SIG-M5 (cell line): Measurements from ENCODE around the gene CNPY3.
A peak's percentile ranks its signal among the peaks of the same experiment; 100 is the strongest.
"Not testable (repeated sequence)": the region's sequence is repeated elsewhere in the genome, so short reads cannot be mapped to it uniquely, and the experiment has no call there.

Experiments
- DNase-seq: peaks from one replicate; lab custom pipeline; 2025; lab: John Stamatoyannopoulos, UW

The CNPY3 gene

DNA sequence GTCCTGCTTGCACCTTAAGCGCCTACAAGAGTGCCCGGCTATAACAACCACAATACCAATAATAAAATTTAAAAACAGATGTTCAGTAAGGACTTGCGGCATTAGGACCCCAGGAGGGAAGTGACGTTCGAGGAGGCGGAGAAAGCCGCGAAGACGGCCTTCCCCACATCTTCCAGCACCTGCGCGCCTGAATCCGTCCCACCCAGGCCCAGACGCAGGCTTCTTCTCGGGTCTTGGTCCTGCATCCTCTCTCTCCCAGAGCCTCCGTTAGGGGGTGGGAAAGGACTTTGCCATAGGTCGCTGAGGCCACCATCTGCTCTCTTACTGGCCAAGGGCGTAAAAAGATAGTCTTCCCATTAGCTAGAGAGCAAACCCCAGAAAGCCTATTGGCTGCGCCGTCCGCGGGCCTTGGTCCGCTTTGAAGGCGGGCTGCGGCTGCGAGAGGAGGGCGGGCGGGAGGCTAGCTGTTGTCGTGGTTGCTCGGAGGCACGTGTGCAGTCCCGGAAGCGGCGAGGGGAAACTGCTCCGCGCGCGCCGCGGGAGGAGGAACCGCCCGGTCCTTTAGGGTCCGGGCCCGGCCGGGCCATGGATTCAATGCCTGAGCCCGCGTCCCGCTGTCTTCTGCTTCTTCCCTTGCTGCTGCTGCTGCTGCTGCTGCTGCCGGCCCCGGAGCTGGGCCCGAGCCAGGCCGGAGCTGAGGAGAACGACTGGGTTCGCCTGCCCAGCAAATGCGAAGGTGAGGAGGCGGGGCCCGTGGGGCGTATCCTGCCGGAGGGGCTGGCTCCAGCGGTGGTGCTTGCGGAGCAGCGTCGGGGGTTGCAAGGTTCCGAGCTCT, at the start of gene CNPY3:
TSS of gene CNPY3 (plus strand) at position 495 of the 835 bp plus-strand sequence. CDS start at position 586, 91 bp downstream.
- DNase-seq: peak; percentile 92

DNA sequence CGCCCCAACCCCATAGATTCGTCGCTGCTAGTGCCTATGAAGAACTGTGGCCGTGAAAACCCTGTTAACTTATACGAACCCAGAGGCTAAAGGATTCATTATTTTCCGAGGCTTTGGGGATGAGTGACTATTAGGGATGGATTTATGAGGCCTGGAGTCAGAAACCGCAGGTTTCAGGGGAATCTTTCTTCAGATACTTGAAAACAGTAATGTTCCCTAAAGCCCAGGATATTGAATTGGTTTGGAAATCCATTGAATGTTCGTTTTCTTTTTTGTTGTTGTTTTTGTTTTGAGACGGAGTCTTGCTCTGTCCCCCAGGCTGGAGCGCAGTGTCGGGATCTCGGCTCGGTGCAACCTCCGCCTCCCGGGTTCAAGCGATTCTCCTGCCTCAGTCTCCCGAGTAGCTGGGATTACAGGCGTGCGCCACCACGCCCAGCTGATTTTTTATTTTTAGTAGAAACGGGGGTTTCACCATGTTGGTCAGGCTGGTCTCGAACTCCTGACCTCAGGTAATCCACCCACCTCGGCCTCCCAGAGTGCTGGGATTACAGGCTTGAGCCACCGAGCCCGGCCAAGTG, 49.0 kb upstream of the CNPY3 start:
- not testable (repeated sequence) for DNase-seq

DNA sequence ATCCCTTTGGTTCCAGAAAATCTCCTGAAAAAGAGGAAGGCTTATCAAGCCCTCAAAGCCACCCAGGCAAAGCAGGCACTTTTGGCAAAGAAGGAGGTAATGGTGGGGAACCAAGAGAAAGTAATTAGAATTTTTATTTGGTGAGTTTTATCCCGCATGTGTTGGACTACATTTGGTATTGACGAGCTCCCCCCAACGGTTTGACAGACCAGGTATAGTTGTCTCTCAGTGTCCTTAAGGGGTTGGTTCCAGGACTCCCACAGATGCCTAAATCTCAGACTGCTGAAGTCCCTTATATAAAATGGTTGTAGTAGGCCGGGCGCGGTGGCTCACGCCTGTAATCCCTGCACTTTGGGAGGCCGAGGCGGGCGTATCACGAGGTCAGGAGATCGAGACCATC, 48.4 kb upstream of the CNPY3 start:
- DNase-seq: not testable (repeated sequence)

DNA sequence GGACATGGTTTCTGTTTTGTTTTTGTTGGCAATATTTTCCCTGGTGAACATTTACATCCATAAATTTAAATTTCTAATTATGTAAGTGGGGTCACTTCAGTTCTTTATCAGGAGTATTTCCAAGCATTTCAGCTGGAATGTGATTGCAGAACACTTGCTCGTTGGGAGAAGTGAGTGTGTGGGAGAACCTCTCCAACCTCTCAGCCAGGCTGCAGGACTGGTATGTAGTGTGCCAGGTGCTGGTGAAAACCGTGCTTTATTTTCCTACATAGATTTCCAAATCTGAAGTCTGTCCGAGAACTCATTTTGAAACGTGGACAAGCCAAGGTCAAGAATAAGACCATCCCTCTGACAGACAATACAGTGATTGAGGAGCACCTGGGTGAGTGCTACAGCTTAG, 43.6 kb upstream of the CNPY3 start:
- no peak for DNase-seq

DNA sequence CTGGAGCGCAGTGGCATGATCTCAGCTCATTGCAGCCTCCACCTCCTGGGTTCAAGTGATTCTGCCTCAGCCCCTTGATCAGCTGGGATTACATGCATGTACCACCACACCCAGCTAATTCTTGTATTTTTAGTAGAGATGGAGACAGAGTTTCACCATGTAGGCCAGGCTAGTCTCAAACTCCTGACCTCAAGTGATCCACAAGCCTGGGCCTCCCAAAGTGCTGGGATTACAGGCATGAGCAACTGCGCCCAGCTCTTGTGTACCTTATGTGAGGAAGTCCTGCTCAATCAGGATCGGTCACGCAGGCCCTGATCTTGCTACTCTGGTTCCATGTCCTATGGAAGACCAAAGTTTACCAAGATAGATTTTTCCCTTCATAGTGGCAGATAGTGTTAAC, 41.1 kb upstream of the CNPY3 start:
- DNase-seq: not testable (repeated sequence)

DNA sequence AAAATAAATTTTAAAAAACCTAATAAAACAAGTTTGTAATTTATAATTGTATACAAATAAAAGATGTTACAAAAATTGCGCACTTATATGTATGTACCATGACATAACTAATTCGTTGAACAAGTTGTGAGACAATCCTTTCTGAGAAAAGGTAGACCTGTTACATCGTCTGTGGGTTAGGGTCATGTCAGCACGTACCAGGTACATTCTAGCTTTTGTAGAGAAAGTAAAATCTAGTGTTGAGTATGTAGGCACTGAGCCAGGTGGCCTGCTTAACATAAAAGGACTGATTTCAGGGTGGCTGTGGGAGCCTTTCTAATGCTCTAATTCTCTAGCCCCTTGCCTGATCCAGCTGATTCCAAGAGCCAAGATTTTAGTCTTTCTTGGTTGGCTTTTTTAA, 39.5 kb upstream of the CNPY3 start:
- DNase-seq: no peak

DNA sequence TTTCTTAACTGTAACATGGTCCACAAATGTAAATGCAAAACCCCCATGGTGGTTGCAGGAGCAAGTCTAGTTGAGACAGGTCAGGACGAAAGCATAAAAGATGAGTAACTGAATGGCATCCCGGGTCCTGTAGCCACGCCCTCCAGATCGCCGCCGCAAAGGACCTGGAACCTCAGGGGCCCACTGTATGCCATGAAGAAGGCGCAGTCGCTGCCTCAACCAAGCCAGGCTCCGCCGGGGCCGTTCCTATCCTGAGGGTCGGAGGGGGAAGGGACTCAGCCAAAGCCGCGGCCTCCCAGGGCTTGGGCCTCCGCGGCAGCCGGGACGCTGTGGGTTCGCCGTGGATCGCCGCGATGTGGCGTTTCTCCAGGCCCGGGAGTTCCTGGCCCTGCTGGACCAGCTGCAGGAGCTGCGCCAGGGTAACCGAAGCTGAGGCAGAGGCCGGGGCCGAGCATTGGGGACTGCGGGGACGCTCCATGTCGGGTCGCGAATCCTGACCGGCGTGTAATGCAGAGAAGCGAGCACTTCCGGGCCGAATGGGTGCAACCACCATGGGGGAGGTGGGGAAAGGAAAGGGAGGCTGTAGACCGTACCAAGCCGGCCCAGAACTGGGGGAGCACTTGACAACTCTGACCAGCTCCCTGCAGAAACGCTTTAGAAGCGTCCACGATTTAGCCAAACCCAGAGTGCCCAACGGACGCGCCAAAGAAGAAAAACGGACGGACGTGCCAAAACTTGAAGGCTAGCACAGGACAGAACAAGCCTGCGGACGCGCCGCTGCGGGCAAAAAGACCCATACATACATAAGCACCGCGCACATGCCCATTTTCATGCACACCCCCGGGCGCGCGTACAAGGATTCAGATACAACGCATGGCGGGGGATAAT, 38.7 kb upstream of the CNPY3 start:
- peak; percentile 61 for DNase-seq

DNA sequence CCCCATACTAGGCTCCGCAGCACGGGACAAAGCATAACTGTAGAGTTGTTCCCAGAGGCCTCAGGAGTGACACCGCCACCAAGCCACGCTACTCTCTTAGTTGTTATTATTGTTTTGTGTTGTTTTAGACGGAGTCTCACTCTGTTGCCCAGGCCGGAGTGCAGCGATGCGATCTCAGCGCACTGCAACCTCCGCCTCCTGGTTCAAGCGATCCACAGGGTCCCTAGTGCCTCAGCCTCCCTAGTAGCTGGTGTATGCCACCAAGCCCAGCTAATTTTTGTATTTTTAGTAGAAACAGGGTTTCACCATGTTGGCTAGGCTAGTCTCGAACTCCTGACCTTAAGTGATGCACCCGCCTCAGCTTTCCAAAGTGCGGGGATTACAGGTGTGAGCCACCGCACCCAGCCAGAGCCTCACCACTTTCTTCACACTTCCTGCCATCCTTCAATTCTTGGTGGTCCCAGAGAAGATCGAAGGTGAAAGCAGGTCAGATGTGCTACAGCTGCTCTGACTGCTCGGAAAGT, 38.0 kb upstream of the CNPY3 start:
- no peak for DNase-seq

DNA sequence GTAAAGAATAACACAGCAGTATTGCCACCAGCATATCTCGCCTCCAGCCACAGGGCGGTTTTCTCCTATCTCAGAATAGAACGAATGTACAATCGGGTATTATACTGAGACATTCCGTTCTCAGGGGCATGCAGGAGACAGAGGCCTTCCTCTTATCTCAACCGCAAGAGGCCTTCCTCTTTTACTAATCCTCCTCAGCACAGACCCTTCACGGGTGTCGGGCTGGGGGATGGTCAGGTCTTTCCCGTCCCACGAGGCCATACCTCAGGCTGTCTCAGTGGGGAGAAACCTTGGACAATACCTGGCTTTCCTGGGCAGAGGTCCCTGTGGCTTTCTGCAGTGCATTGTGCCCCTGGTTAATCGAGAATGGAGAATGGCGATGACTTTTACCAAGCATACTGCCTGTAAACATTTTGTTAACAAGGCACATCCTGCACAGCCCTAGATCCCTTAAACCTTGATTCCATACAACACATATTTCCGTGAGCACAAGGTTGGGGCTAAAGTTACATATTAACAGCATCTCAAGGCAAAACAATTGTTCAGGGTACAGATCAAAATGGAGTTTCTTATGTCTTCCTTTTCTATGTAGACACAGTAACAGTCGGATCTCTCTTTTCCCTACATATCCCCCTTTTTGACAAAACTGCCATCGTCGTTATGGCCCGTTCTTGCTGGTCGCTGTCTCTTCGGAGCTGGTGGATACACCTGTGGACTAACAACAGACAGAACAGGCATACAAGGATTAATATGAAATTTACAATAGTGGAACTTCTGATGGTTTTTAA, 35.0 kb upstream of the CNPY3 start:
- not testable (repeated sequence) for DNase-seq

DNA sequence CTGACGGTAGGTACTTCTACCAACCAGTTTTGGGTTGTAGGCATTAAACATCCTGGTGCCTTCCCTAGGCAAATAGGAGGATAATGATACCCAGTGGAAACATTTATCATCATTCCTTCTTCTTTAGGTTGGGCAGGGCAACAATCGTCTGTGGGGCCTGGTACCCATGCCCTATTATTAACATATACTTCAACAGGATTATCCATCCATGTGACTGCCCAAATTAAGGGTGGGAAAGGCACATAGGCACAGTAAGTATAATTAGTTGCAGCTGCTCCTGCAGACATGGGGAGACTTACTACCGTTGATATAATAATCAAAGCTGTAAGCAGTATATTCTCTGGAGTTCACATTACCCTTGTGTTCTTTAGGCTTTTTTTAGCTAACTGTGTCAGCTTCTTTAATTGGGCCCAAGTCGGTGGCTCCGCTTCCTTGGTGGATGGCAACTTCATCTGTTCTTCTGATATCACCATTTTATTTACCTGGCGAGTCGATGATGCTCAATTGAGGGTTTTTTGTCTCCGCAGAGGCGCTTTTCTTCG, 33.0 kb upstream of the CNPY3 start:
- DNase-seq: no peak

DNA sequence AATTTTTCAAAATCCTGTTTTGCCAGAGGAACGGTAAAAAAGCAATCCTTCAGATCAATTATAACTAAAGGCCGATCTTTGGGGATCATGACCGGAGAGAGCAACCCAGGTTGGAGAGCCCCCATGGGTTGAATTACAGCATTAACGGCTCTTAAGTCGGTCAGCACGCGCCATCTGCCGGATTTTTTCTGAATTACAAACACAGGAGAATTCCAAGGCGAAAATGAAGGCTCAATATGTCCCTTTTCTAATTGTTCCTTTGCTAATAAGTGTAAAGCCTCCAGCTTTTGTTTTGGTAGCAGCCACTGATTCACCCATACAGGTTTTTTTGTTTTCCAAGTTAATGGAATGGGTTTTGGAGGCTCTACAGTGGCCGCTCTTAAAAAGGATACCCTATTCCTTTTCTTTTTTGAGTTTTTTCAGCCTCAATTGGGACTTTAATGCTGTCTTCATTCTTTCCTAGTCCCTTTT, 30.4 kb upstream of the CNPY3 start:
- DNase-seq: no peak

DNA sequence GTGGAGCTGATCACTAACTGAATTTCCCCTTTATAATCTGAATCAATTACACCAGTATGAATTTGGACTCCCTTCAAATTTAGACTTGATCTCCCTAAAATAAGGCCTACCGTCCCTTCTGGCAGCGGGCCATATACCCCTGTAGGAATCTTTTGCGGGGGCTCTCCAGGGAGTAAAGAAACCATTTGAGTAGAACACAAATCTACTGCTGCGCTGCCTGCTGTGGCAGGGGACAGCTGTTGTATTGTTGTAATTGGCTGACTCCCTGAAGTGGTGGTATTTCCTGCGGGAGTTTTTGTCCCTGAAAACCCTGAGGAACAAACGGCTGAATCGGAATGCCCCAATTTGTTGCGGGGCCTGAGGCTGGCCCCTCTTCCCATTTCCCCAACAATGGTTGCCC, 29.4 kb upstream of the CNPY3 start:
- DNase-seq: no peak

DNA sequence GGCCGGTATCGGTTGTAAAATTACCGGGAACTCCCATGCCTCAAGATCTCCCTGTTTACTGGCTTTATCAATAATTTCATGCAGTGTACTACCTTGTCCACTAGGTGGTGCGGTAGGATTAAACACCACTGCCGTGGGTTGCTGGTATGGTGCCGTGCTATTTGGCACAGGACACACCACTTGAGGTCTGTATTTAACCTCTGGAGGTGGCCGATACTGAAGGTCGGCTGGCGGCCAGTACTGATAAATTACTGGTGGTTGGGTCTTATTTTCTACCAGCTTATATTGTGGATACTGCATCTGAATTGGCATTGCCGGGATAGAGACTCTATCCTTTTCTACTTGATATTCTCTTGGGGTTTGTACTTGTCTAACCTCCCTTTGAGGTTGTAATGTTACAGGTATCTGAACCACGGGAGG, 27.7 kb upstream of the CNPY3 start:
- no peak for DNase-seq

DNA sequence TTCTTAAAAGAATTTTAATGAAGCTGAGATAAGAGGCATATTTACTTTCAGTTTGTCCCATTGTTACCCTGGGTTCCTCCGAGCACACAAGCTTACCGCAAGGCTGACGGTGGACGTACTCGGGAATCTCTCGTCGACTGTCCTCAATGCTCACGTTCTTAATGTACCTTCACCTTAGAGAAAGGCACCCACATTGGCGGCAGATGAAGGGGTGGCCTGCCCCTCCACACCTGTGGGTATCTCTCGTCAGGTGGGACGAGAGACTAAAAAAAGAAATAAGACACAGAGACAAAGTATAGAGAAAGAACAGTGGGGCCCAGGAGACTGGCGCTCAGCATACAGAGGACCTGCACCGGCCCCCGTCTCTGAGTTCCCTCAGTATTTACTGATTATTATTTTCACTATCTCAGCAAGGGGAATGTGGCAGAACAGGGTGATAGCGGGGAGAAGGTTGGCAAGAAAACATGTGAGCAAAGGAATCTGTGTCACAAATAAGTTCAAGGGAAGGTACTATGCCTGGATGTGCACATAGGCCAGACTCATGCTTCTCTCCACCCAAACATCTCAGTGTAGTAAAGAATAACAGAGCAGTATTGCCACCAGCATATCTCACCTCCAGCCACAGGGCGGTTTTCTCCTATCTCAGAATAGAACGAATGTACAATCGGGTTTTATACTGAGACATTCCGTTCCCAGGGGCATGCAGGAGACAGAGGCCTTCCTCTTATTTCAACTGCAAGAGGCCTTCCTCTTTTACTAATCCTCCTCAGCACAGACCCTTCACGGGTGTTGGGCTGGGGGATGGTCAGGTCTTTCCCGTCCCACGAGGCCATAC, 26.6 kb upstream of the CNPY3 start:
- DNase-seq: not testable (repeated sequence)

DNA sequence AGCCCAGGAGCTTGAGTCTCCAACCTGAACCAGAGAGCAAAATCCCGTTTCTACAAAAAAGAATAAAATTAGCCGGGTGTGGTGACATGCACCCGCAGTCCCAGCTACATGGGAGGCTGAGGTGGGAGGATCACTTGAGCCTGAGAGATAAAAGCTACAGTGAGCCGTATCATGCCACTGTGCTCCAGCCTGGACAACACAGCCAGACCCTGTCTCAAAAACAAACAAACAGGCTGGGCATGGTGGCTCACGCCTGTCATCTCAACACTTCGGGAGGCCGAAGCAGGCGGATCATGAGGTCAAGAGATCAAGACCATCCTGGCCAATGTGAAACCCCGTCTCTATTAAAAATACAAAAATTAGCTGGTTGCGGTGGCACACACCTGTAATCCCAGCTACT, 24.8 kb upstream of the CNPY3 start:
- DNase-seq: no peak

DNA sequence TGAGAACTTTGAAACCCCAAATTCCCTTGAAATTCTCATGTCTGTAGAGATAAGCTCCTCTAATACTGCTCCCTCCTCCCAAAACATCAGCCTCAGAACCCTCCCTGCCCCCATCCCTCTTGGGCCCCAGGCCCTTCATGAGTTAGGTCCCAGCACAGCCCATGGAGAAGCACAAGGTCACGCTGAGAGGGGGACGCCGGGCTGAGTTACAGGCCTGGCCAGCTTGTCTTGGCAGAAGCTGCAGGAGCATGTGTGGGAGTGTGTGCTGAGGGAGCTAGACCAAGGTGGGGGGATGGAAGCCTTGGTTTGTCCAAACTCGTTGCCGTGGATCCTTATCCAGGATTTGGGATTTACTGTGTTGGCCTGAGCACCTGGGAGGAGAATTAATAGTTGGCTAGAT, 21.9 kb upstream of the CNPY3 start:
- no peak for DNase-seq

DNA sequence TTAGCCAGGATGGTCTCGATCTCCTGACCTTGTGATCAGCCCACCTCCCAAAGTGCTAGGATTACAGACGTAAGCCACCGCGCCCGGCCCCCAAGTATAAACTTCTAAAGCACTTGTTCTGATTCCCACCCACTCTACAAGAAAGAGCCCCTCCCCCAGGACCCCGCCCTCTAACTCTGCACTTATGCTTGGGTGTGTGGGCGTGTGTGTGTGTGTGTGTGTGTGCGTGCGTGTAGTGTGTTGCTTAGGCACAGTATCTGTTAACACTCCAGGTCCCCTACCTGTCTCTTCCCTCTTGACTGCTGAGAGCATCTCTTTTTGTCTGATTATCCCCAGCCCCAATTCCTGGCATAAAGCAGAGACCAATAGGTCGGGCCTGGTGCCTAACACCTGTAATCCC, 19.4 kb upstream of the CNPY3 start:
- DNase-seq: no peak

DNA sequence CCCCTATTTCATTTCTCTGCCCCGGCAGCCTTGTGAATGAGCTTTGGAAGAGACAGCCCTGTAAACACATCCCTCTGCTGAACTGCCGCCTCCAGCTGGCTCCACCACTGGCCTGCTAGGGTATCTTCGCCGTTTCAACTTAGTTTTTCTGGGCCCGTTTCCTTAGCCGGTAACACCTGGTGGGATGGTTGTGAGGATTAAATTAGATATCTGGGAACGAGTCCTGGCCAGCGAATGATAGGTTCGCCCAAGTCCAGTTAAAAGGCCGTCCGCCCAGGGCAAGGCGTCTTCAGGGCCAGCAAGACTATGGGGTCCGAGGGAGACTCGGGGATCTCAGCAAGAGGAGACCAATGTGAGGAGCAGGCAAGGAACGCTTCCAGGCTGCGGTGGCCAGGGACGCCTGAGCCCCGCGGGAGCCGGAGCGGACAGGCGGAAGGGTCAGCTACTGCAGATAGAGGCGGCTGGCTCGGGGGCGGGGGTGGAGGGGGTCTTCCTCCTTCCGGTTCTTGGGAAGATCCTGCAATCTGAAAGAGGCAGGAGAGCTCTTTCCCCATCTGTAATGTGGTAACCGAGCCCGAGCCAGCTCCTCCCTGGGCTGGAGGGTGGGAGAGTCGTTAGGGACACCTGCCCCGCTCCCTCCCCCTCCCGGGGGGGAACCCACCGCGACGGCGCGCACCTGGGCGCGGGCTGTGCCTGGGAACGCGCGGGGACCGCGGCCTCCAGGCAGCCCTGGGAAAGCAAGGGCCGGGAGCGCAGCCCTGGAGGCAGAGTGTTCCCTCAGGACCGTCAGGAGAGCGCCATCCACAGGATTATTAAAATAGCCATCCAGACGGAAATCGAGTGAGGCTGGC, 17.9 kb upstream of the CNPY3 start:
- no peak for DNase-seq

DNA sequence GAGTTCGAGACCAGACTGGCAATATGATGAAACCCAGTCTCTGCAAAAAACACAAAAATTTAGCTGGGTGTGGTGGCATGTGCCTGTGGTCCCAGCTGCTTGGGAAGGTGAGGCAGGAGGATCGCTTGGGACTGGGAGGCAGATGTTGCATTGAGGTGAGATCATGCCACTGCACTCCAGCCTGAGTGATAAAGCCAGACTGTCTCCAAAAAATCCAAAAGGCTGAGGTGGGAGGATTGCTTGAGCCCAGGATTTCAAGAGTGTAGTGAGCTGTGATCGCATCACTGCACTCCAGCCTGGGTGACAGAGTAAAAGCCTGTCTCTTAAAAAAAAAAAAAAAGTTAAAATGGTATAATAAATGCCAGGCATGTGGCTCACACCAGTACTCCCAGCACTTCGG, 14.7 kb upstream of the CNPY3 start:
- no peak for DNase-seq
